Activated naive CD4-positive, alpha-beta T cell (primary cell): ENCODE measurements around the gene TIPIN.
"Not testable (repeated sequence)": the region's sequence is repeated elsewhere in the genome, so short reads cannot be mapped to it uniquely, and the experiment has no call there.

Source experiments
- DNase-seq, 4 experiments: peaks; one replicate each; lab custom pipeline; 2025; lab: John Stamatoyannopoulos, UW

Gene TIPIN, protein sequence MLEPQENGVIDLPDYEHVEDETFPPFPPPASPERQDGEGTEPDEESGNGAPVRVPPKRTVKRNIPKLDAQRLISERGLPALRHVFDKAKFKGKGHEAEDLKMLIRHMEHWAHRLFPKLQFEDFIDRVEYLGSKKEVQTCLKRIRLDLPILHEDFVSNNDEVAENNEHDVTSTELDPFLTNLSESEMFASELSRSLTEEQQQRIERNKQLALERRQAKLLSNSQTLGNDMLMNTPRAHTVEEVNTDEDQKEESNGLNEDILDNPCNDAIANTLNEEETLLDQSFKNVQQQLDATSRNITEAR

DNA sequence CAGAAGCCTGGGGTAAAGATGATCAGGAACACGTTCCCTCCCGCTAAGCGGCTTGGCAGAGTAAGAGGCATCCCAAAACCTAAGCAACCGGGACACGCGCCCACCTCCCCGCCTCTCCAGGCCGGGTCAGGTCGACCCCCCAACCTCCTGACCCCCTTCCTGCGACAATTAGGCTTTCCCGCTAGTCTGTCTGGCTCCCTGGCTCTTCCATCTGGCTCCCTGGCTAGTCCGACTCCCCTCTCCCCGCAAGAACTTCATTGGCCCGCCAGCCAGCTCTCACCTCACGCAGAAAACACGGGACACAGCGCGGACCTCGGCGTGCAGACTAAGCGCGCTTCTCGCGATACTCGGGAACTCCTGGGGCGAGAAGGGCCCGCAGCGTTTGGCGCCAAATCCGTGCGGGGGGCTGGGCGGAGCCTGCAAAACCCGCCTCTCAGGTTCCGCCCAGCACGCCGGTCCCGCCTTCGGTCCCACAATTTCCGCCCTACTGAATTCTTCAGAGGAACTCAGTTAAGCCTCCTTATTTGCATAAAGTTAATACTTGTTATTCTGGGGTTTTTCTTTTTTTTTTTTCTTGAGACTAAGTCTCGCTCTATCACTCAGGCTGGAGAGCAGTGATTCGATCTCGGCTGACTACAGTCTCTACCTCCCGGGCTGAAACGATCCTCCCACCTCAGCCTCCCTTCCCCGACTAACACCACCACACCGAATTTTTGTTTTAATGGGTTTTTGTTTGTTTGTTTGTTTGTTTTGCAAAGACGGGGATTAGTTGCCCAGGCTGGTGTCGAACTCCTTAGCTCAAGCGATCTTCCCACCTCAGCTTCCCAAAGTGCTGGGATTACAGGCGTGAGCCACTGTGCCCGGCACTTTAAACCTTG is at the start of gene TIPIN:
TSS of gene TIPIN (minus strand) at position 327 of the 878 bp plus-strand sequence. CDS start 3,738 bp downstream, outside the sequence.
- DNase-seq, result peak; percentile 88 to 93 (median 90)

GRCh38 chr15:66405615-66406014 is 49.1 kb upstream of the TIPIN start:
- no peak for DNase-seq

DNA sequence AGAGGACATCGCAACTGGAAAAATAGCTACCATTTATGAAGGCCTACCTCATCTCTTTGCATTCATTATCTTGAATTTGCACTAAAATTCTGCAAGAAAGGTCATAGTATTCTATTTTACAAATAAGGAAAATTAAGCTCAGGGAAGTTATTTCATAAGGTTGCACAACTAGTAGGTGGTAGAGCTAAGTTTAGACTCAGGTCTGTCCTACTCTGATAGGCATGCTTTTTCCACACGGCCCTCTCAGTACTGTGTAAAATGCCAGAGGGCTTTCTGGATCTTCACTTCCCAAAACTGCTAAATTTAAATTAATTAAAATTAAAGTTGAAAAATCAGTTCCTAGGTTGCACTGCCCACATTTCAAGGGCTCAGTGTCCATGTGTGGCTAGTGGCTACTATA is 48.5 kb upstream of the TIPIN start:
- DNase-seq, result no peak

- DNase-seq, result no peak
Measured at GRCh38 chr15:66404532-66404931, 48.0 kb upstream of the TIPIN start.

- no peak for DNase-seq
Measured at GRCh38 chr15:66404122-66404521, 47.6 kb upstream of the TIPIN start.

GRCh38 chr15:66403323-66403722 is 46.8 kb upstream of the TIPIN start:
- no peak for DNase-seq

DNA sequence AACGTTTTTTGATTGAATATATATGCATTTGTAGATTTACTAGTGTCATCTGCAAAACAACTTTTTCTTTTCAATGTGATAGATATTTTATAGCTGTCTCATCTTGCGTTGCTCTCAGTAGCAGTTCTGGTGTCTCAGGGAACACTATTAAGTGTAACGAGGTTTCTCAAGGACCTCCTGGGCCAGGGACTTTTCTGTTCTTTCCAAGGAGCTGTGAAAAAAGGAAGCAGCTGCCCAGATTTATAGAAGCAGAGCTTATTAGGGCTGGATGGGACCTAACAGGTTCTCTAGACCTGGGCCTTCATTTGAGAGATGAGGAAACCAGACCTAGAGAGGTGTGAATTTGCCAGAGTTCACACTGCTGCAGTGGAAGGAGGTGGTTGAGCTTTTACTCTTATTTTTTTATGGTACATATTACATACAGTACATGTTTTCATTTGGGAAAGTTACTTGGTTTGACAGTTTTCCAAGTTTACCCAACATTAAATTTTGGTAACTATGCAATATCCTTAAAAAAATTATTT is 46.3 kb upstream of the TIPIN start:
- DNase-seq, result no peak

DNA sequence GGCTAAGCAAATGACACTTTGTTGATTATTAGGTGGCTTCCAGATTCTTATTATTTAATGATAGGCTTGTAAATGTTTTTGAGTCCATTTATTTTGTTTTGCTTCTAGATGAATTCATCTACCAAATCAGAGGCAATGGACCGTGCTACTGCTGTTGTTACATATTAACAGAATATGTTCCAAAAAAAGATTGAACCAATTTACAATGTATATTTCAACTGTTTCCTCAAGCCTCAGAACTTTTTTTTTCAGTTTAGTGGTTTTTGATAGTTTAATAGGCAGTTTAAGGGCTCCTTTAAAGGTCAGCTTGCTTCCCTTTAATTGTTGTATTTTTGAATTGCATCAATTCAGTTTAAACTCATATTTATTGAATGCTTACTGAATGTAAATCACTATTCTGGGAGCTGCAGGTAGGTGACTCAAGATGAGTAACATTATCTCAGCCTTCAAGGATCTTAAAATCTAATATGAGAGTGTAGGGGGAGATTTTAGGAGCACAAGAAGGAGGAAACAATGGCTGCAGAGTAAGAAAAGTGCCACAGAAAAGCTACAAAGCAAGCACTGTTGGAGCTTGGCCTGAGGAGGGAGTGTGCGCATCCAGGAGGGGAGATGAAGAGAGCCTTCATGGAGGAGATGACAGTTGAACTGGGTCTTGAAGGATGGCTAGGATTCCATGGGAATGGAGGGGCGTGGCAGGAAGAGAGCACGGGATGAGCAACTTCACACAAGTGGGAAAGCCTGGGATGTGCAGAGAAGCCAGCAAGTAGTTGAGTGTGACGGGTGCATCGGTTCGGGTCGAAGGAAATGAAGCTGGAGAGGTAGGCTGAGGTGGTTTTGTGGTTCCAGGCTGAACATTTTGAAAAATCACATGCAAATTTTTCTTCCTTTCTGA is 44.9 kb upstream of the TIPIN start:
- DNase-seq, result no peak

DNA sequence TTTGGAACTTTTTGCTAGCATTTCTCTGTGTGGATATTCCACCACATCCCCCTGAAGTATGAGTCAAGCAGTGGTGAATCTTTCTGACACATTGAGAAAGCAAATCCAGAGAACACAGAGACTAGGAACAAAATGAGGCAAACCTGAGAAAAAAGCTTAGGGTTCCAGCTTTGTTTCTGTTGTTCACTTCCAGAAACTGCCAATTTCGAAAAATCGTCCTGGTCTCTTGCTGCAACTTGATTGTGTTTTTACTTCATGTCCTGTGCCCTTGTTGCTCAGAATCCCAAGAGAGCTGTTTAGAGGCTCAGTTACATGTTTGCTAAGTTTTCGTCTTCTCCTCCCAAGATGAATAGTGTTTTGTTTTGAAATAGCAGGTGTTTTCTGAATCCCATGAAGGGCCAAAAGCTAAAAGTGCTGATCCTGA is 43.9 kb upstream of the TIPIN start:
- no peak for DNase-seq

DNA sequence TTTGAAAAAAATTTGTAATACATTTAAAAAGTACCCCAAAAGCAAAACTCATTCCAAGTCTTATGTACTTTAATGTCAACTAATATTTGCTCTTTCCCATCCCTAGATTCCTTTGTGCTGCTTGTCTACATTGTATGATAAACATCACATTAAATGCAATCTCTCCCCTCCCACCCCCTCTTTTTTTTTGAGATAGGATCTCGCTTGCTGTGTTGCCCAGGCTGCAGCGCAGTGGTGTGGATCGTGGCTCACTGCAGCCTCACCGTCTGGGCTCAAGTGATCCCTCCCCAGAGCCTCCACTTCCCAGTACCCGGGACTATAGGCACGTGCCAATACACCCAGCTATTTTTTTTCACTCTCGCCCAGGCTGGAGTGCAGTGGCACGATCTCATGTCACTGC is 42.8 kb upstream of the TIPIN start:
- no peak for DNase-seq

- DNase-seq, result no peak
Measured at GRCh38 chr15:66394915-66395314, 38.4 kb upstream of the TIPIN start.

GRCh38 chr15:66394472-66394871 is 38.0 kb upstream of the TIPIN start:
- DNase-seq, result no peak

DNA sequence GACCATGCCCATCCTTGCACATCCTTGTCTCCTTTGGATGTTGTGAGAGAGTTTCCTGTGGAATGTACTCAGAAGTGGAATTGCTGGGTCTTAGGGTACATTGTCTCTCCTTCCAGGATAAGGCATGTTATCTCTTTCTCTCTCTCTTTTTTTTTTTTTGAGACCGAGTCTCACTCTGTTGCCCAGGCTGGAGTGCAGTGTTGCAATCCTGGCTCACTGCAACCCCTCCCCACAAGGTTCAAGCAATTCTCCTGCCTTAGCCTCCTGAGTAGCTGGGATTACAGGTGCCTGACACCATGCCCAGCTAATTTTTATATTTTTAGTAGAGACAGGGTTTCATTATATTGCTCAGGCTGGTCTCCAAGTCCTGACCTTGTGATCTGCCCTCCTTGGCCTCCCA is 36.6 kb upstream of the TIPIN start:
- DNase-seq, result not testable (repeated sequence)

DNA sequence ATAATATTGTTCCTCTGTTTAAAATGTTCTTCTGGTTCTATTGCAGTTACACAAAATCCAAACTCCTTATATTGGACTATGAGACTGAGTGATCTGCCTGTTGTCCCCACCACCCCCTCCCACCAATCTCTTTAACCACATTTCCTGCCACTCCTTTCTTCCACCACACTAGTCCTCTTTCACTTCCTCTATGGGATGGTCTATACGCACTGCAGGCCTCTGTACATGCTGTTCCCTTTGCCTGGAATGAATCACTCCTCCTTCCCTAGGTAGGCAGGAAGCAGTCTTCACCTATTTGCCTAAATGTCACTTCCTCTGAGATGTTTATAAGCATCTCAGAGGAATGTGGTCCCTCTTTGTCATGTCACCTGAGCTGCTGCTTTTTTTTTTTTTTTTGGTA is 34.2 kb upstream of the TIPIN start:
- no peak for DNase-seq

DNA sequence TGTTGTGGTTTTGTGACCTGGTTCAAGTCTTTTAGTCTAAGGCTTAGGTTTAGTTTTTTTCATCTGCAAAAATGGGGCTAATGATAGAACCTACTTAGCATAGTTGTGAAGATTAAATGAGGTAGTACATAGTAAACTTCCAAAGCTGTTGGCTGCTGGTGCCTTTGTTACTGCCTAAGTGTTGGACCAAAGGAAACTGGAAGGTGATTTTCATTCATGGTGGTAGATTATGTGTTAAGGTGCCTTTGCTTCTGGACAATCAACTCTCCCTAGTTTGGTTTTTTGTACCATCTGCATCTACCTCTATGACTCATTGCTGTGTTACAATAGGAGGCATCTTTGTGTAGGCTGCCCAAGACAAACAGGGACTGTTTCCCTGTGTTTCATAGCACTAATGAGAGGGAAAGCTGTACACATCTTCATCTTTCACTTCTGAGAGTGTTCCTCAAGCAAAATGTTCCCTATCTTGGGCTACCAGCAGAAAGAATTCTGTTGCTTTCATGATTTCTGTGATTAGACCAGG is 33.4 kb upstream of the TIPIN start:
- DNase-seq, result no peak

- no peak for DNase-seq
Measured at GRCh38 chr15:66389098-66389858, 32.8 kb upstream of the TIPIN start.

- no peak for DNase-seq
Measured at GRCh38 chr15:66388576-66388975, 32.1 kb upstream of the TIPIN start.

- no peak for DNase-seq
Measured at GRCh38 chr15:66388043-66388363, 31.5 kb upstream of the TIPIN start.

- DNase-seq, result peak; percentile 28 to 60 (median 50)
Measured at GRCh38 chr15:66387163-66388042, 30.9 kb upstream of the TIPIN start.
